ENCODE data around the gene HTR1A. TPM values are rescaled to one million over a fixed set of nuclear protein-coding genes. Genes with fewer than 3 reads are reported as not detected.

HTR1A gene
- total RNA-seq: 0.23 TPM

DNA sequence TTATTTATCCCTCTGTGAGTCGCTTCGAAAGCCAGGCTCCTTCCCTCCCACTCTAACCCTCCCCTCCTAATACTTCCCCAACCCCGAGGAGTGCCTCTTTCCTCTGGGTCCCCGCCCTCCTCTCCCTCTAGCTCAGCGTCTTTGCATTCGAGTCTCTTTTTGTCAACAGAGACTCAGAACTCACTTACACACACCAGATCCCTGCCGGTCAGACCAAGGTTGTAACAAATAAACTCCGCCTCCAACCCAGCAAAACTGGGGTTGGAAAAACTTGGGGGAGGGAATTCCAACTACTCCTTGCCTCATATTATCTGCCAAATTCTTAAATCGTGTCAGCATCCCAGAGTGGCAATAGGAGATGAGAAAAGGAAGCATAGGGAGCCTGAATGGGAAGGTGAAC, at the start of gene HTR1A:
Gene HTR1A, minus strand, starts transcription at position 167 of the 400 bp plus-strand sequence. CDS start 726 bp downstream, outside the sequence.

Other genes starting within 250 kb of the HTR1A start
- gene RNF180, start 203.4 kb upstream of the HTR1A start, total RNA-seq: 20.1 TPM

Measured in metanephros (tissue), 1 donor.